Adrenal gland (tissue), 12 donors: ENCODE data around the gene BCAR3. TPM values are rescaled to one million over a fixed set of nuclear protein-coding genes. Genes with fewer than 3 reads are reported as not detected.
A peak's percentile ranks its signal among the peaks of the same experiment; 100 is the strongest.

ENCODE experiments used
- DNase-seq, 7 donors: peaks; one replicate each; pipeline ENCODE4 v3.0.0-alpha.2; 2019 to 2020
- H3K27ac ChIP-seq, 5 donors: fragments of 200-600 bp; sonication (generic) in 4 of 5; 1 replicate in 3 of 5; 2 replicates in 2 of 5; pipeline versions ENCODE4 v1.5.1 to v1.8.0; 2016 to 2020; ENCODE audit warnings: mild to moderate bottlenecking in 1 of 5
- H3K27me3 ChIP-seq: fragments of 200-600 bp; 2 replicates; pipeline ENCODE4 v1.8.0; 2021
- H3K36me3 ChIP-seq, 2 donors: fragments of 200-600 bp; replicated peaks in 1 of 2; 1 replicate in 1 of 2; 2 replicates in 1 of 2; pipeline versions ENCODE4 v1.5.1 to v1.8.0; 2018 to 2022
- H3K4me1 ChIP-seq, 2 donors: fragments of 200-600 bp; replicated peaks in 1 of 2; 1 replicate in 1 of 2; 2 replicates in 1 of 2; pipeline versions ENCODE4 v1.5.1 to v1.8.0; 2018 to 2021
- H3K4me3 ChIP-seq, 4 donors: fragments of 200-600 bp; sonication (generic) in 3 of 4; one replicate each; pipeline ENCODE4 v1.5.1; 2016 to 2018
- H3K9me3 ChIP-seq, 3 donors: fragments of 200-600 bp; sonication (generic) in 1 of 3; replicated peaks in 1 of 3; 1 replicate in 2 of 3; 2 replicates in 1 of 3; pipeline versions ENCODE4 v1.5.1 to v1.8.0; 2016 to 2021
- CTCF ChIP-seq, 6 experiments: fragments of 450-650 bp in 4 of 6; fragments of 200-600 bp in 2 of 6; sonication (generic) in 1 of 6; IDR thresholded peaks; 1 replicate in 5 of 6; 2 replicates in 1 of 6; pipeline versions ENCODE4 v1.5.1 to v1.8.0; 2016 to 2021; ENCODE audit warnings: antibody characterized with exemption in 6 of 6, mild to moderate bottlenecking in 2 of 6, moderate library complexity in 1 of 6
- POLR2A ChIP-seq, 2 donors: fragments of 450-650 bp; IDR thresholded peaks; one replicate each; pipeline ENCODE4 v1.6.1; 2017; ENCODE audit warnings: antibody characterized with exemption in 2 of 2, mild to moderate bottlenecking in 2 of 2, moderate library complexity in 1 of 2
- WGBS, 4 donors: extraction: QIAGEN DNeasy Blood & Tissue Kit in 2 of 4; methylation state at CpG; one replicate each; pipeline versions ENCODE4 v1.1.5 to v1.1.7; 2013 to 2017; 5-methylcytosine and 5-hydroxymethylcytosine counted together
- intact Hi-C, 2 donors: fragments of 100-400 bp; cut with DNase I; formaldehyde crosslinking; loops; one replicate each; pipeline versions ENCODE4 v1.14.1 to v1.15.0; 2022 to 2023
- polyA plus RNA-seq, 3 donors: library from polyadenylated mRNA; stranded (reverse); fragments of 200-250 nt in 2 of 3; fragments of 350-450 nt in 1 of 3; fragmentation: Illumina TruSeq in 1 of 3; extraction: RNeasy Lipid Tissue Mini Kit (QIAGEN cat#74804) in 1 of 3; gene quantifications; one replicate each; pipeline ENCODE4 v1.2.3, GENCODE V29; 2013 to 2014
- total RNA-seq, 9 donors: library from RNA; depleted of rRNA in 4 of 9; stranded (reverse); fragments of >200 nt in 4 of 9; fragments of 120-200 nt in 1 of 9; fragmentation: NEBNext Ultra II Directional in 1 of 9; extraction: Animal tissue kit (Norgen Biotek cat#: 25700) in 1 of 9; gene quantifications; one replicate each; pipeline versions ENCODE4 v1.1.0 to v1.2.4, GENCODE V29; 2013 to 2023
- donor health status: healthy with polysubstance abuse.
- donor health status: Bipolar disorder and iron deficiency.
- donor health status: DM: yes; HTN: yes; CAD: no.
- donor health status: DM: no; HTN: no; CAD: no.
- donor health status: DM: no; HTN: no; CAD: no.
- donor health status: DM: yes; HTN: yes; CAD: no.

Gene BCAR3
- total and polyA plus RNA-seq, 12 donors: 6.5 to 31.6 (median 23.9) TPM

DNA sequence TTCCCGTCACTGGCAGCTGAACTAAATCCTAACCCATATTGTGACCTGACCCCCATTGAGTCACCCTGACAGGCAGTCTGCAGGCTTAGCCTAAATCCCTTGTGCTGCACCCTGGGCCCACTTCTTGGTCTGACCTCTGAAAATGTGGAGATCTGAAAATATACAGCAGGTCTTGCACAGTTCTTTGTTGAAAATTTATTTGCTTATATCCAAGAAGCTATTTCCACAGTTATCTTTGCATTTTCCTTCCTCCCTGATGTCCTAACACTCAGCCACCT, 87.1 kb downstream of the BCAR3 start:
- 75 to 100% (median 92%) methylated on average over 1 of the region's 1 CpG; no CpG with 5 or more reads in 1 of the 4 donors for WGBS, 4 donors
- Histone ChIP-seq H3K27ac (no peak overlapping the region), H3K9me3 (no peaks in the 10 kb centered on the region), H3K36me3 (peaks cover 0 to 7% of the 10 kb centered on the region in 2 donors), H3K4me3 (no peak overlapping the region), H3K4me1 (peaks cover 10 to 47% of the 10 kb centered on the region in 2 donors), H3K27me3 (no peaks in the 10 kb centered on the region)
- no peak for DNase-seq
- intact Hi-C loops: no loop called here
- TF ChIP-seq CTCF (IDR thresholded peaks at IDR 0.05) (no peak), POLR2A (IDR thresholded peaks at IDR 0.05) (no peak)

DNA sequence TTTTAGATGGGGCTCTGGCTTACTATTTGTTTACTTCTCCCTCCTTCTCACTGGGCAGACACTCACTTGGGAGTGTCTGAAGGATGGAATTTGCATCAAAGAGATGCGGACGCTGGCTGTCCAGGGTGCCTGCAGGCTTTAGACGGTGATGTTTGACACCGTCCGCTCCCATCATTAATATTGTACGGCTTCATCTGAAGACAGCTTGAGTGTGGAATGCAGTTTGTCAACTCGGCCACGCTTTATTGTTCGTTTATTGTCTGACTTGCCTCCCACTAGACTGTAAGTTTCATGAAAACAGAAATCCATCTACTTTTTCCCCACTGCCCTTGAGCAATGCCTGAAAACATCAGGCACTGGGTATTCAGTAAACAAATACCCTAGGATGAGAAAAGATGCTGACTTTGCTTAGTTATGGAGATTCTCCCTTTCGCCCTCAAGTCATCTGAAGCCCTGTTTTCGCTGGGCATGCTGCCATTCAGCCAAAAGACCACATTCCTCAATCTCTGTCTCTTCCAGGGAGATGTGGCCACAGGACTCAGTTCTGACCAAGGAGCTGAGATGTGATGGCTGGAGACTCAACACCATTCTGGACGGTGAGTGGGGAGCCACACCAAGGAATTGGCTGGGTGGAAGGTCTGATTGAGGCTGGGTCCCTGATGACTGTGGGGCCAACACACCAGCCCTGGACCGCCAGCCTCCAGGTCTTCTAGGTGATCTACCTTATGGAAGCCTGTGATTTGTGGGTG, 87.6 kb downstream of the BCAR3 start:
- Histone ChIP-seq H3K4me1 (peaks cover 8 to 44% of the 10 kb centered on the region in 2 donors), H3K9me3 (no peaks in the 10 kb centered on the region), H3K27me3 (no peaks in the 10 kb centered on the region), H3K4me3 (no peak overlapping the region), H3K36me3 (peaks cover 0 to 13% of the 10 kb centered on the region in 2 donors), H3K27ac (no peak overlapping the region)
- intact Hi-C loops: no loop called here
- 91 to 96% (median 93%) methylated on average over 12 to 13 of the region's 13 CpGs for WGBS, 4 donors
- no peak for DNase-seq
- no peak for TF ChIP-seq POLR2A (IDR thresholded peaks at IDR 0.05)
- no peak for TF ChIP-seq CTCF (IDR thresholded peaks at IDR 0.05)

DNA sequence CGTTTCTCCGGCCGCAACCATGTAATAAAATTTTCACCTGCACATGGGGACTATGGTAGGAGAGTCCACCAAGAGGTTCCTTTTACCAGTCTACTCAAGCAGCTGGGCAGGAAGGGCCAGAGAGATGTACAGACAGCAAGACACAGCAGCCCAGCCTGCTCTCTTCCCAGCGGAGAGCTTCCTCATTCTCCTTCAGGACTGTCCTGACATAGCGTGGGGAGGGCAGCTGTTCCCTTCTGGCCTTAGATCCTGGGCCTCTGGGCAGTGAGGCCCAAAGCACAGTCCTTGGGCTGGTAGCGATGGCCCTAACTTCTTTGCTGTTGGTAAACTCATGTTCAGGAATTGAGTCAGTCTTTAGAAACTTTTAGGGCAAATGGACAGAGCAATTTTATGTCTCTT, 89.1 kb downstream of the BCAR3 start:
- peak overlapping the region in 2 of 5 donors; percentile 3 to 10 for H3K27ac ChIP-seq
- WGBS, 4 donors: 82 to 90% (median 89%) methylated on average over 2 to 6 of the region's 6 CpGs

More for the DNA sequence above, 89.1 kb downstream of the BCAR3 start:
- TF ChIP-seq POLR2A (IDR thresholded peaks at IDR 0.05): no peak
- no peak for TF ChIP-seq CTCF (IDR thresholded peaks at IDR 0.05)
- no peaks in the 10 kb centered on the region for H3K27me3 ChIP-seq
- no peaks in the 10 kb centered on the region for H3K9me3 ChIP-seq
- peaks cover 0 to 26% of the 10 kb centered on the region in 2 donors for H3K36me3 ChIP-seq
- no peak for DNase-seq
- peaks cover 5 to 30% of the 10 kb centered on the region in 2 donors for H3K4me1 ChIP-seq
- intact Hi-C loops: no loop called here
- H3K4me3 ChIP-seq: no peak overlapping the region
